Measurements from ENCODE around the gene TTC24.

GRCh38 chr1:156582388-156583017 lies 3.0 kb downstream of the TTC24 start:
- TF ChIP-seq CTCF (IDR thresholded peaks at IDR 0.05) (no peak), POLR2A (IDR thresholded peaks at IDR 0.05) (no peak)
